Chondrocyte (in vitro differentiated cells): Measurements from ENCODE around the gene C1QL2. TPM values are rescaled to one million over a fixed set of nuclear protein-coding genes. Genes with fewer than 3 reads are reported as not detected.

Experiments
- DNase-seq: peaks from one replicate; pipeline ENCODE4 v3.0.0; 2021; ENCODE audit warnings: mixed read lengths, low spot score
- H3K27ac Mint-ChIP-seq: one replicate; pipeline ENCODE4 v1.8.0; 2021; ENCODE audit warnings: mild to moderate bottlenecking, moderate library complexity, mixed read lengths; ENCODE audit not compliant: unreplicated experiment
- H3K27me3 Mint-ChIP-seq: 2 replicates; pipeline ENCODE4 v1.8.0; 2021; ENCODE audit warnings: low read depth, mixed read lengths
- H3K36me3 Mint-ChIP-seq: 2 replicates; pipeline ENCODE4 v1.8.0; 2021; ENCODE audit warnings: low read depth, mixed read lengths
- H3K4me1 Mint-ChIP-seq: 2 replicates; pipeline ENCODE4 v1.8.0; 2021; ENCODE audit warnings: low read depth, mild to moderate bottlenecking, mixed read lengths
- H3K4me3 Mint-ChIP-seq: one replicate; pipeline ENCODE4 v1.8.0; 2021; ENCODE audit warnings: mild to moderate bottlenecking, moderate library complexity, mixed read lengths; ENCODE audit not compliant: unreplicated experiment
- H3K9me3 Mint-ChIP-seq: 2 replicates; pipeline ENCODE4 v1.8.0; 2021; ENCODE audit warnings: low read depth, mixed read lengths
- CTCF ChIP-seq: fragments of 200-600 bp; sonication (generic); IDR thresholded peaks from 2 replicates; pipeline ENCODE4 v1.5.0; 2021; ENCODE audit warnings: antibody characterized with exemption, mild to moderate bottlenecking, moderate library complexity
- long read RNA-seq: library from polyadenylated mRNA; stranded (forward); transcript quantifications from one replicate; pipeline ENCODE4 v2.0.0, GENCODE V29; 2021
- total RNA-seq: library from RNA; stranded (reverse); gene quantifications from 3 replicates; pipeline ENCODE4 v1.2.1, GENCODE V29; 2021

The C1QL2 gene
- total RNA-seq, result not detected in 3 replicates
- long read RNA-seq, result 0 reads

- peaks cover 10% of the 10 kb centered on the region for H3K4me1 Mint-ChIP-seq
- no peaks in the 10 kb centered on the region for H3K9me3 Mint-ChIP-seq
- no peak within 1 kb of the TSS for H3K4me3 Mint-ChIP-seq
- DNase-seq, result no peak
- H3K36me3 Mint-ChIP-seq, result peaks cover 2% of the 10 kb centered on the region
- H3K27ac Mint-ChIP-seq, result no peak within 1 kb of the TSS
- H3K27me3 Mint-ChIP-seq, result peaks cover 78% of the 10 kb centered on the region
- peak; percentile 24 for TF ChIP-seq CTCF
Measured at GRCh38 chr2:119158563-119159347, at the start of gene C1QL2. C1QL2 (minus strand) TSS chr2:119158751; CDS start chr2:119158269, 482 bp downstream.

GRCh38 chr2:119207447-119207846 lies 48.9 kb upstream of the C1QL2 start:
- Mint-ChIP-seq H3K36me3 (no peaks in the 10 kb centered on the region), H3K9me3 (no peaks in the 10 kb centered on the region), H3K4me3 (no peak overlapping the region), H3K27ac (no peak overlapping the region), H3K27me3 (peaks cover 10% of the 10 kb centered on the region), H3K4me1 (peaks cover 4% of the 10 kb centered on the region)
- no peak for TF ChIP-seq CTCF
- DNase-seq, result no peak

- Mint-ChIP-seq H3K4me1 (peaks cover 4% of the 10 kb centered on the region), H3K36me3 (no peaks in the 10 kb centered on the region), H3K4me3 (no peak overlapping the region), H3K27ac (no peak overlapping the region), H3K27me3 (peaks cover 8% of the 10 kb centered on the region), H3K9me3 (no peaks in the 10 kb centered on the region)
- no peak for TF ChIP-seq CTCF
- DNase-seq, result no peak
Measured at GRCh38 chr2:119206201-119206600, 47.6 kb upstream of the C1QL2 start.

- H3K4me3 Mint-ChIP-seq, result no peak overlapping the region
- H3K27me3 Mint-ChIP-seq, result peaks cover 7% of the 10 kb centered on the region
- no peak for DNase-seq
- TF ChIP-seq CTCF, result no peak
- H3K9me3 Mint-ChIP-seq, result no peaks in the 10 kb centered on the region
- H3K4me1 Mint-ChIP-seq, result peaks cover 4% of the 10 kb centered on the region
- H3K27ac Mint-ChIP-seq, result no peak overlapping the region
- H3K36me3 Mint-ChIP-seq, result no peaks in the 10 kb centered on the region
Measured at GRCh38 chr2:119205001-119205706, 46.6 kb upstream of the C1QL2 start.

GRCh38 chr2:119204525-119204924 lies 46.0 kb upstream of the C1QL2 start:
- H3K4me1 Mint-ChIP-seq, result peaks cover 4% of the 10 kb centered on the region
- peaks cover 8% of the 10 kb centered on the region for H3K27me3 Mint-ChIP-seq
- no peak overlapping the region for H3K27ac Mint-ChIP-seq
- H3K36me3 Mint-ChIP-seq, result no peaks in the 10 kb centered on the region
- H3K9me3 Mint-ChIP-seq, result no peaks in the 10 kb centered on the region
- TF ChIP-seq CTCF, result no peak
- no peak for DNase-seq
- no peak overlapping the region for H3K4me3 Mint-ChIP-seq
